NCI-H345 treated with DMSO at 0.1 percent for 48 hours (cell line): Measurements from ENCODE around the gene BTG3.
A peak's percentile ranks its signal among the peaks of the same experiment; 100 is the strongest.

Source experiments
- DNase-seq: peaks from one replicate; lab custom pipeline; 2025; ENCODE audit not compliant: unreplicated experiment; lab: John Stamatoyannopoulos, UW

Gene BTG3

DNA sequence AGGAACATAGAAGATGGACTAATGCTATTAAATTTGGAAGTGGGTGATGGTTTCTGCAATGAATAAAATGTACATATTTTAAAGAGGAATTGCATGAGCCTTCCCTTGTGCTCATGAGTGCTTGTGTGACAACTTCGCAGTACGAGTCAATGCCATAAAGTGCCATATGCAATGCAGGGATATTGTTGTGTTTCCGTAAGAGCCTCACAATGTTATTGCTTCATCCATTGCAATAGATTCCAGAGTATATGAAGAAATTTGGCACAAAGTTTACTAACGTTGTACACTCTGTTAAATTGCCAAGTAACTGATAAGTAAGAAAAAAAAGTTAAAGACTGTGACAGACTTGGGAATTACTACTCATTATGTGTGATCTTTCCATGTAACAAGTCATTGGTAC lies 22.3 kb downstream of the BTG3 start:
- no peak for DNase-seq

DNA sequence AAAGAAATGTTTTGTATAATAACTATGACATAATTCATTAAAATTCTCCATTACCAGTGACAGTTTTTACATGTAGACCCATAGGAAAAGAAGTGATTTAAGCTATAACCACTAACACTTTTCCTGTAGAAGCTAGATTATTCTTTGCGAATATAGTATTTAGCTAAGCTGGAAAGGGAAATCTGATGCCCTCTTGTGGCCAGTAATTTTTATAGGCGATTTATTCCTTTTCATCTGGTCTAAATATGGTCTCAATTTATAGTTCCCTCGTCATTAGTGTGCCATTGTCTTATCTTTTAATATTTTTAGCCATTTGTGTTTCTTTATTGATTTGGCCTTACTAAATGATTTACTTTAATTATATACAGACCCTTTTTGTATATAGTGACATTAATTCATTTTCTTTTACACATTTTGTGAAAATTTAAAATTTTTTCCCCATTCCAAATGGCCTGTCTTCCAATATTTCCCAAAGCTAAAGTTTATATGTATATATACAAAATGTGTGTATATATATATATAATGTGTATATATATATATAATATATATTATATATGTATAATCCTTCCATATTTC lies 26.7 kb downstream of the BTG3 start:
- peak; percentile 62 for DNase-seq

DNA sequence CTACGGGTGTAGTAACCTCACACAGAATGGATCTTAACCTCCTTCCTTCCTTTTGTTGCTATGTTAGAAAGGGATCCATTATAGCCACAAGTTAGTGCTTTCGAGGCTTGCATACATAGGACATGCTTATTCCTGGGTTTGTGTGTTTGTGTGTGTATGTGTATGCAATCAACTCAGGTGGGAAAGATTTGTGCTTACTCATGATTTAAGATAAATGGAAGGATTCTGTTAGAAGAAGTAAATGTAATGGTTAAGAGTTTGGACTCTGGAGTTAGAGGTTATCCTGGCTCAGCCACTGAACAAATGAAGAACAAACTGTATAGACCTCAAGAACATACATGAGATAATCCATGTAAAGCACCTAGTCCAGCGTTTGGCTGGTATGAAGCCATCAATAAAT lies 28.8 kb downstream of the BTG3 start:
- no peak for DNase-seq

DNA sequence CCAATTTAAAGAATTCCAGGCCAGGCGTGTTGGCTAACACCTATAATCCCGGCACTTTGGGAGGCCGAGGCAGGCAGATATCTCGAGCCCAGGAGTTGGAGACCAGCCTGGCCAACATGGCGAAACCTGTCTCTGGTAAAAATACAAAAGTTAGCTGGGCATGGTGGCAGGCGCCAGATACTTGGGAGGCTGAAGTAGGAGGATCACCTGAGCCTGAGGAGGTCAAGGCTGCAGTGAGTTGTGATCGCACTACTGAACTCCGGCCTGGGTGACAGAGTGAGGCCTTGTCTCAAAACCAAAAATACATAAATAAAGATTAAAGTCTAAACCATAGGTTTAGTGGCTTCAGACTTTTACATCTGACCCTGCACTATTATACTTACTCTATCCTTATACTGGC lies 32.4 kb downstream of the BTG3 start:
- no peak for DNase-seq

DNA sequence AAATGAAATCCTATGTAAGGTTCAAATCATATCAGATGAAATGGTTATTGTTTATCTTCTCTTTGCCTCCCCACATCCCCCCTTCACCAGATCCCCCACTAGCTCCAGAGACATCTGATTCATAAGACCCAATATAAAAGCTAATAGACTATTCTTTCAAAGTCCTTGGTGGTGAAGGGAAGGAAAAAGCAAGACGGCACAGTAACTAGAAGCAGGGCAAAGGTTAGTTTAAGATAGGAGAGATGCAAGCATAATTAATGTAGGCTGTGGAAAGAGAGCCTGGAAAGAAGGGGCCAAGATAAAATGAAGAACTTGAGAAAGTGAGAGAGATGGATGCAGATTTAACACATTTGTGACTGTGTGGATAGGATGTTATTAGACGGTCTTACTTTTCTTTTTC lies 33.8 kb downstream of the BTG3 start:
- no peak for DNase-seq

DNA sequence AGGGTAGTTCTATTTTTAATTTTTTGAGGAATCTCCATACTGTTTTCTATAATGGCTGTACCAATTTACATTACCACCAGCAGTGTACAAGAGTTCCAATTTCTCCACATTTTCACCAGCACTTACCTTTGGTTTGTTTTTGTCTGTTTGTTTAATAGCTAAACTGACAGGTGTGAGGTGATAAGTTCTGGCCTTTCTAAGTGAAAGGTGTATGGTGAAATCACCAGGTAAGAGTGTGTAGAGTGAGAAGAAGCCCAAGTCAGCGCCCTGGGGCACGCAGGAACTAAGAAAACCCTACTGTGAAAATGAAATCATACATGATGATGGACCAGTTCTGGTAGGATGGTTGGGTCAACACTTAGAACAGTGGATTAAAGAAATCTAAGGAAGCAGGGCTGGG lies 34.5 kb downstream of the BTG3 start:
- no peak for DNase-seq

DNA sequence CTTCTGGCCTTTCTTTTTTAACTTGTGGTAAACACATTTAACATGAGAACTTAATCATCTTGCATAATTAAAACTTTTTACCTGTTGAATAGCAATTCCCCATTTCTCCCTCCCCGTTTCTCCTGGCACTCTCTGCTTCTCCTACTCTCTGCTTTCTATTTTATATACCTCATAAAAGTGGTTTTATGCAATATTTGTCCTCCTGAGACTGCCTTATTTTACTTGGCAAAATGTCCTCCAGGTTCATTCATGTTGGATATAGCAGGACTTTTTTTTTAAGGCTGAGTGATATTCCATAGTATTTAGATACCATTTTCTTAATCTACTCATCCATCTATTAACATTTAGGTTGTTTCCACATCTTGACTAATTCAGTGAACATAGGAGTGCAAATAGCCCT lies 35.0 kb downstream of the BTG3 start:
- DNase-seq, result no peak

DNA sequence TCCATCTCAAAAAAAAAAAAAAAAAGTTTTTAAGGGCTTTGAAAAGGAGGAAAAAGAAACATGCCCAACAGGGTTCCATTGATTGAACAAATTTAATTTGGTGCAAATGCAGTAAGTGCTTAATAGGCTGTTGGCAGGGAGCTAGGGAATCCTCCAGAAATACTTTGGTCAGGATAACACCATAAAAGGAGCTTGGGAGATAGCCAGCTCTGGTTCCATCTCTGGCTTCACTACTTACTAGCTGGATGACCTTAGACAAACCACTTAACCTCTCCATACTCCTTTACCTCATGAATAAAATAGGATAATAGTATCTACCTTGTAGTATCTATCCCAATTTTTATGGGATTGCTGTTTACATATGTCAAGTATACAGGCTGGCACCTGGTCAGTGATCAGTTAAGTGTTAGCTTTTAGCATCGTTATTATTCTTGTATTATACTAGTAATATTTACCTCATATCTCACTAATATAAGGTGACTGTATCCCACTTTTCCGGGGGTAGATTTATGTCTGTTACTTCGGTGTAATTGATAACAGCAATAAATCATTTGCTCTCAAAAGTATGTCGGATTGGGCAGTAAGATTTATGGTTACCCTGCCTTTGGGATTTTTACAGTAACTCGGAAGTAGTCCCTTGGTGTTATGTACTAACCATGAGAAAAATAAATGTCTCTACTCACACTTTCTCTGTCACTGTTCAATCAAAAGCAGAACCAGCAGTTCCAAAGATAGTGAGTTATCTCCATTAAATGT lies 36.4 kb downstream of the BTG3 start:
- DNase-seq, result no peak

DNA sequence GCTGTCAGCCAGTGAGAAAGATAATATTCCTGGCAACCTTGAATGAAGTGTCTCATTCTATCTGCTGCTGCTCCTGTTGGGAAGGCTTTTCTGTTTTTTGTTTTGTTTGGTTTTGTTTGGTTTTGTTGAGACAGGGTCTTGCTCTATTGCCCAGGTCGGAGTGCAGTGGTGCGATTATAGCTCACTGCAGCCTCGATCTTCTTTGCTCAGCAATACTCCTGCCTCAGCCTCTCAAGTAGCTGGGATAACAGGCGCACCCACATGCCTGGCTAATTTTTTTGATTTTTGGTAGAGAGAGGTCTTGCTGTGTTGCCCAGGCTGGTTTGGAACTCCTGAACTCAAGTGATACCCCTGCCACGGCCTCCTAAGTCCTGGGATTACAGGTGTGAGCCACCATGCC lies 37.6 kb downstream of the BTG3 start:
- no peak for DNase-seq

DNA sequence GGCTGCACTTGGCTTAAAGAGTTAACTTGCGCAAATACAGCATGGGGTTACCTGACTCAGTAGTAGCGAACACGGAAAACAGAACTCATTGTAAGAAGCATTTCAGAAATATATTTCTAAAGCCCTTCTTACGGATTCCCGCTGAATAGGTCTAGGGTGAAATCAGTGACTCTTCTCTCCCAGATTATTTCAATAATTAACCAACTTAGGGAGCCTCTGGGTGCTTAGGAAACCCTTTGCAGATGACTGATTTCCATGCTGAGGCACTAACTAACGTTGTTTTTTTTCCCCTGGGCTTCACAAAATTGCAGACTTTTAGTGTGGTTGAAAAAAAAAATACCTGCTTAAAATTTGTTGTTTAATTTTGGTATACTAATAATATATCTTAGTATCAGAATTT lies 40.3 kb downstream of the BTG3 start:
- DNase-seq, result no peak

DNA sequence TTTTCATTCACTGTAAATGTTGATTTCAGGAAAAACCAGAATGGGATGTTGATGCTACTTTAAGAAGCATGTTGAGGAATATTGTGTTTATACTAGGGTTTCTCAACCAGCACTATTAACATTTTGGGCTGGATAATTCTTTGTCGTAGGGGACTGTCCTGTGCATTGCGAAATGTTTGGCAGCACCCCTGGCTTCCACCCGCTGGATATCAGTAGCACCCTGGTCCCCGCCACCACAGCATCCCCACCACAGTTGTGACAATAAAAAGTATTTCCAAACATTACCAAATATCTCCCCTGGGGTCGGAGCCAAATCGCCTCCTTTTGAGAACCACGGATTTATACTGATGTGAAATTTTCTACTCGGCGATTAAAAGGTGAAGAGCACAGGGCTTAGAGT lies 41.9 kb downstream of the BTG3 start:
- DNase-seq, result no peak

DNA sequence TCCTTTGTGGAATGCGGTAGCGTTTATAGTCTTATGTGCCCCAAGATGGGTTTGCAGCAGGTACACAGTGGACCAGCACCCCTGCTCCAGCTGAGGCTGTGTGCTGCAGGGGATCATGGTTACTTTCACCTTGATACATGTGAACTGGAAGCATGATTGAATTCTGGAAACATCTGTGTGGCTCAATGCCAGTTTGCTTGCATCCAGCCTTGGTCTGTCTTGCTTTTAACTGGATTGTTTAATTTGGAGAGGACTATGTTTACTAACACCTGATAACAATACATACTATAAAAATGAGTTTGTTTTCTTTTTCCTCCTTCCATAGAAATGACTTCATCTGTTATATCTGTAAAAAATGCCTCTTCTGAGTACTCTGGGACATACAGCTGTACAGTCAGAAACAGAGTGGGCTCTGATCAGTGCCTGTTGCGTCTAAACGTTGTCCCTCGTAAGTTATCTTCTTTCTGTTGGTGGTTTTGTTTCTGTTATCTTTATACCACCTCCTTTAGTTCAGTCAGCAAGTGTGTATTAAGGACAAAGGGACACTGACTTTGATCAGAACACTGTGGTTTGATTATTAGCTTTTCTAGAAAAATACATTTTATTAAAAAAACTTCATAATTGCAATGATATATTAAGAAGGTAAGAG lies 52.2 kb downstream of the BTG3 start:
- no peak for DNase-seq

DNA sequence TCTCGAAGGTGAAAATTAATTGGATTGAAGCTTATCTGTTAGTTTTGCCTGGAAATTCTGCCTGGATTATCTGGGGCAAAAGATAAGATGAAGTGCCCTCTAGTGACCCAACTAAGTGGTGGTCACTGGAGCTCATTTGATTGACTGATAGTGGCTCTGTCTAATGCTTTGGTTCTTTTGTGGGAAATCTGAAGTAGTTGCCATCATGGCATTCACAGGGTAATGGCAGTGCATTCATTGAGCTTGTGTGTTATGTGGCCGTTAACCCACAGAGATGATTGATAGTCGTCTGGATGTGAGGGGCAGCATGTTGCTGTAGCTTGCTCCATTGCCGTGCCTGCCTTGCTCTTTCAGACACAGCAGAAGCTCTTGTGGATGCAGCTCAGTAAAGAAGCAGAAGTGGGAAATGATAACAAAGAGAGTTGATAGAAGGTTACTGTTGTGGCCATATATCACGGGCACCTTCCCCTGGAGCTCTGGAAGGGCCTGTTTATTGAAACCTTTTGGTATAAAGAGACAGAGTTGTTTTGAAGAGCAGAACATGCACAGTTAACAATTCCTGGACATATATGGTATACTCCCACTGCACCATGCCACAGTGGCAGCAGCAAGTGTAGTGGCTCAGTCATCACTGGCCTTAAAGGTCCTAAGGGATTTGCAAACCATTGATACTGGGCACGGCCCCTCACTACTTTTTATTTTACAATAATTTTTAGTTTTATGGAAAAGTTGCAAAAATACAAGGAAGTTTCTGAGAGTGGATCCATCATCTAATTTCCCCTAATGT lies 57.8 kb downstream of the BTG3 start:
- DNase-seq, result no peak

DNA sequence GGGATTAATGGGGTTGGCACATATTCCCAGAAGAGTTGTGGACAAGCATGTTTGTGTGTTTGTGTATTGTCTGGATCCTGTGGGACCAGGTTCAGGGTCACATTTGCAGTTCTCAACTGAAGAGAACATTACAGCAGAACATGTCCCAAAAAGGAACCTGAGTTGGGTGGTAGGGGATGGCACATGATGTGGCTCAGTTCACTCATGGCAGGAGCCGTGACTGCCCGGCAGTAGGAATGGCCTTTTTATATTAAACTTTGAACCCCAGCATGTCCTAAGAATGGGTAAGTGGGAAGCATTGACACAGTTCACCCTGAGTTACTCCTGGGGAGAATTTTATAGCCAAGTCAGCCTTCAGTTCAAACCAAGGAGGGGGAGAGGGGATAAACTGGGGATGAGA lies 58.6 kb downstream of the BTG3 start:
- DNase-seq, result no peak

DNA sequence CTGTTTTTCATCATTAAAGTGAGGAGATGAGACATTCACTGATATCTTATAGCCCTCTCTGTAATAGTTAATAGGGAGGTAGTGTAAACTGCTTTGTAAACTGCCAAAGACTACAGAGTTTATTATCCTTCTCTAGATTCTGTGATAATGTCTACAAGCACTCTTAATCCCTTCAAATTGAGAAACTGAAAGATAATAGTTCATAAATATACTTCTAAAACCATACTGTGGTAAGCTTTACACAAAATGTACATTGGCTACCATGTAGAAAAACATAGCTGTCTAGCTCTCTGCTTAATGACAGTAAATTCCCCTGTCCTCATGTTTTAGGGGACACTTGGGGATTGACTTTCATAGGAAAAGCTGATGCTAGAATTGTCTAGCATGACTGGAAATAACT lies 60.3 kb downstream of the BTG3 start:
- DNase-seq, result no peak

DNA sequence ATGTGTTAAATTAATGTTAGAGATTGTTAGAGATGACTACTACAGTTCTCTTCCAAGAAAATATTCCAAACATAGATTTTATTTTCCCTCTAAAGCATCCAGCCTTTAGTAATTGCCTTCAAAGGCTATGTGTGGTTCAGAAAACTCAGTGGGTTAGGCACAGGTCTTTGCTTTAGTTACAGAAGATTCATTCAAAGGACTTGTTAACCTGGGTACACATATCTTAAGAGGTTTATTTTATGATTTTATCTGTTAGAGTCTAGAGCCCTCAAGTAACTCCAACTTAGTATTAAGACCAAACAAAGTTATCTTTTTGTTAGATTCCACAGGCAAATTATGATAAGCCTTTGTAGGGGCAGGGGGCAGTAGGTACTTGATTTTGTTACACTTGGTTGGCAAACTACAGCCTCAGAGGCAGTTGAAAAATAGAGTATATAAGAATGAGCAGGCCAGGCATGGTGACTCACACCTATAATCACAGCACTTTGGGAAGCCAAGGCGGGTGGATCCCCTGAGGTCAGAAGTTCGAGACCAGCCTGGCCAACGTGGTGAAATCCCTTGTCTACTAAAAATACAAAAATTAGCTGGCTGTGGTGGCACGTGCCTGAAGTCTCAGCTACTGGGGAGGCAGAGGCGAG lies 61.9 kb downstream of the BTG3 start:
- no peak for DNase-seq

DNA sequence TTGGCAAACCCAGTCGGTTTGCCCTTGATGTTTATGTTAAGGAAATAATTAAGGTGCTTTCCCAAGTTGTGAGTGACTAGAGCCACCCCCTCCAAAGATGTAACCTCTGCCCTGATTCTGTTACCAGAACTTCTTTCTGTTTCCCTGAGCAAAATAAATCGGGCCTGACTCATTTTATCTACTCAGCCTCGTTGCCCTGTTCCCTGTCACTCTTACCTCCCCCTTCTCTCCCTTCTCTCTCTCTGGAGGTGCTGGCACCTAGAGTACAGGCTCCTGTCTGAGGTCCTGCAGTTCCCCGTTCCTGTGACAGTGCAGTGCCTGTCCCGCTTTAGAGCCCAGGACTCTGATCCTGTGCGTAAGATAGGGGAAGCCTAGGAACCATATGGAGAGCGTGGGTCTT lies 64.4 kb downstream of the BTG3 start:
- no peak for DNase-seq

DNA sequence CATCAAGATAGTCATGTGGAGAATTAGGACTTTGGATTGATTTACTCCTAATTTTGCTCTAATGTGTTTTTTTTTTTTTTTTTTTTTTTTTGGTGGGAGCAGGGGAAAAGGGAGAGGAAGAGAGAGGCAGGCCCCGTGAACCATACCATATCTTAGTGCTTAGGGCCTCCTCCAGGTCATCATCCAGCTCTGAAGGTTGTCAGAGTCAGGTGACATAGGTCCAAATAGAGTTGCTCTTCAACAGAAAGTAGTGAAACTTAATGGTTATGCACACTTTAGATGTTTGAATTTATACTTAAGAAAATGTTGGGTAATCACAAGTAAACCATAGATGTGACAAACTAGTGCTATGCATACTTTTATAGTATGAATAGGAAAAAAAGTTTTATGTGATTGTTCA lies 67.7 kb downstream of the BTG3 start:
- no peak for DNase-seq
